IMR-90 (cell line): ENCODE results near the gene IQCK. TPM values are rescaled to one million over a fixed set of nuclear protein-coding genes. Genes with fewer than 3 reads are reported as not detected.

Experiments used
- ATAC-seq: fragments of 200-7000 bp; cut with Tn5 transposase; 2 replicates; pipeline ENCODE4 v1.9.1; 2020; ENCODE audit warnings: low read depth, mild to moderate bottlenecking, moderate library complexity
- BruUV-seq: library from RNA; stranded (reverse); fragments of 400-500 nt; replicated peaks from 2 replicates; lab custom pipeline; 2021; lab: Mats Ljungman, UMichigan
- CTCF ChIA-PET: fragments of 300-600 bp; formaldehyde crosslinking; extraction: SDS; loops from one replicate; lab custom pipeline; 2021; ENCODE audit warnings: antibody characterized with exemption; lab: Yijun Ruan, JAX
- POLR2A ChIA-PET: fragments of 300-600 bp; sonication (Branson Sonifier 250); formaldehyde crosslinking; loops from one replicate; lab custom pipeline; 2022; ENCODE audit warnings: antibody characterized with exemption; ENCODE audit not compliant: unreplicated experiment; lab: Charles Lee
- DNase-seq: peaks from one replicate; pipeline ENCODE4 v3.0.0; 2013
- H2AFZ ChIP-seq: replicated peaks from 2 replicates; pipeline ENCODE3; 2013; ENCODE audit warnings: low read length, mild to moderate bottlenecking; ENCODE audit not compliant: poor library complexity
- H2AK5ac ChIP-seq: 2 replicates; pipeline ENCODE4 v1.6.1; 2013; ENCODE audit warnings: low read depth, low read length, inconsistent platforms
- H2AK9ac ChIP-seq: replicated peaks from 2 replicates; pipeline ENCODE3; 2013; ENCODE audit warnings: mild to moderate bottlenecking, low read depth, low read length, moderate library complexity; ENCODE audit not compliant: poor library complexity
- H2BK120ac ChIP-seq: 2 replicates; pipeline ENCODE4 v1.6.1; 2013; ENCODE audit warnings: low read depth, low read length, inconsistent platforms
- H2BK15ac ChIP-seq: 3 replicates; pipeline ENCODE4 v1.6.1; 2013; ENCODE audit warnings: low read depth, low read length, inconsistent platforms
- H2BK20ac ChIP-seq: 2 replicates; pipeline ENCODE4 v1.6.1; 2013; ENCODE audit warnings: low read depth, mild to moderate bottlenecking, inconsistent platforms, low read length, moderate library complexity
- H2BK5ac ChIP-seq: 2 replicates; pipeline ENCODE4 v1.6.1; 2013; ENCODE audit warnings: mild to moderate bottlenecking, low read depth, low read length, inconsistent platforms; ENCODE audit not compliant: poor library complexity, severe bottlenecking
- H3K14ac ChIP-seq: replicated peaks from 2 replicates; pipeline ENCODE4 v1.6.1; 2013; ENCODE audit warnings: low read depth, low read length, inconsistent platforms
- H3K18ac ChIP-seq: 2 replicates; pipeline ENCODE4 v1.6.1; 2013; ENCODE audit warnings: low read depth, low read length, control low read depth
- H3K23ac ChIP-seq: 2 replicates; pipeline ENCODE4 v1.6.1; 2013; ENCODE audit warnings: low read depth, low read length, inconsistent platforms
- H3K27ac ChIP-seq: 2 replicates; pipeline ENCODE4 v1.5.1; 2013; ENCODE audit warnings: mild to moderate bottlenecking, control low read depth, low read length; ENCODE audit not compliant: insufficient read depth
- H3K27me3 ChIP-seq: 2 replicates; pipeline ENCODE4 v1.6.1; 2013; ENCODE audit warnings: low read length; ENCODE audit not compliant: control insufficient read depth, insufficient read depth
- H3K36me3 ChIP-seq: 2 replicates; pipeline ENCODE4 v1.6.1; 2013; ENCODE audit warnings: low read length, mixed read lengths; ENCODE audit not compliant: control insufficient read depth, insufficient read depth
- H3K4ac ChIP-seq: 2 replicates; pipeline ENCODE4 v1.6.1; 2013; ENCODE audit warnings: low read depth, low read length, inconsistent platforms
- H3K4me1 ChIP-seq: 2 replicates; pipeline ENCODE4 v1.6.1; 2013; ENCODE audit warnings: low read length, mixed read lengths; ENCODE audit not compliant: control insufficient read depth, insufficient read depth
- H3K4me2 ChIP-seq: 2 replicates; pipeline ENCODE4 v1.6.1; 2013; ENCODE audit warnings: low read depth, mild to moderate bottlenecking, control low read depth, low read length, moderate library complexity
- H3K4me3 ChIP-seq: 2 replicates; pipeline ENCODE4 v1.5.1; 2013; ENCODE audit warnings: low read depth, mild to moderate bottlenecking, control low read depth, low read length, moderate library complexity; ENCODE audit not compliant: insufficient read depth
- H3K56ac ChIP-seq: 2 replicates; pipeline ENCODE4 v1.6.1; 2013; ENCODE audit warnings: low read length, inconsistent platforms; ENCODE audit not compliant: insufficient read depth; ENCODE audit errors: extremely low read depth
- H3K79me1 ChIP-seq, 2 experiments: 2 replicates each; pipeline ENCODE4 v1.6.1; 2013; ENCODE audit warnings: low read length in 2 of 2, inconsistent platforms in 1 of 2, low read depth in 1 of 2
- H3K9ac ChIP-seq: 2 replicates; pipeline ENCODE4 v1.6.1; 2013; ENCODE audit warnings: low read depth, low read length, control low read depth
- H3K9me1 ChIP-seq: 2 replicates; pipeline ENCODE4 v1.6.1; 2013; ENCODE audit warnings: low read length, inconsistent platforms; ENCODE audit not compliant: insufficient read depth
- H3K9me3 ChIP-seq: 2 replicates; pipeline ENCODE4 v1.6.1; 2013; ENCODE audit warnings: low read length; ENCODE audit not compliant: control insufficient read depth, insufficient read depth
- H4K20me1 ChIP-seq: 2 replicates; pipeline ENCODE4 v1.6.1; 2013; ENCODE audit warnings: low read length, inconsistent platforms; ENCODE audit not compliant: insufficient read depth
- H4K5ac ChIP-seq: 2 replicates; pipeline ENCODE4 v1.6.1; 2013; ENCODE audit warnings: mild to moderate bottlenecking, low read depth, low read length, control low read depth
- H4K8ac ChIP-seq, 2 experiments: 2 replicates each; pipeline ENCODE4 v1.6.1; 2013; ENCODE audit warnings: low read depth in 2 of 2, low read length in 2 of 2, control low read depth in 1 of 2, inconsistent platforms in 1 of 2
- H4K91ac ChIP-seq: 2 replicates; pipeline ENCODE4 v1.6.1; 2013; ENCODE audit warnings: low read depth, low read length, inconsistent platforms; ENCODE audit not compliant: insufficient read depth
- BHLHE40 ChIP-seq: fragments of 150-350 bp; IDR thresholded peaks from 2 replicates; pipeline ENCODE4 v1.6.1; 2016; ENCODE audit warnings: mild to moderate bottlenecking, low read depth, low read length
- CEBPB ChIP-seq: IDR thresholded peaks from 2 replicates; pipeline ENCODE4 v1.6.1; 2012; ENCODE audit warnings: low read depth, low read length, improper control_type of control experiment
- CHD1 ChIP-seq: IDR thresholded peaks from 2 replicates; pipeline ENCODE4 v1.6.1; 2012; ENCODE audit warnings: low read depth, low read length, improper control_type of control experiment
- CTCF ChIP-seq: conservative IDR thresholded peaks from 2 replicates; pipeline ENCODE4 v1.5.1; 2012; ENCODE audit warnings: mild to moderate bottlenecking, low read depth, low read length, improper control_type of control experiment
- FOS ChIP-seq: fragments of 150-350 bp; IDR thresholded peaks from 2 replicates; pipeline ENCODE4 v1.6.1; 2016; ENCODE audit warnings: low read depth, low read length
- MAFK ChIP-seq: IDR thresholded peaks from 2 replicates; pipeline ENCODE4 v1.6.1; 2012; ENCODE audit warnings: low read depth, low read length, improper control_type of control experiment
- MAZ ChIP-seq: IDR thresholded peaks from 2 replicates; pipeline ENCODE4 v1.6.1; 2012; ENCODE audit warnings: low read depth, mild to moderate bottlenecking, low read length, improper control_type of control experiment, moderate library complexity, borderline replicate concordance
- MXI1 ChIP-seq: IDR thresholded peaks from 2 replicates; pipeline ENCODE4 v1.6.1; 2012; ENCODE audit warnings: low read depth, mild to moderate bottlenecking, low read length, moderate library complexity, borderline replicate concordance
- NFE2L2 ChIP-seq: fragments of 150-350 bp; IDR thresholded peaks from 2 replicates; pipeline ENCODE4 v1.6.1; 2016; ENCODE audit warnings: low read depth, mild to moderate bottlenecking, low read length
- POLR2A ChIP-seq: IDR thresholded peaks from 2 replicates; pipeline ENCODE4 v1.6.1; 2012; ENCODE audit warnings: mild to moderate bottlenecking, low read depth, low read length
- RAD21 ChIP-seq: IDR thresholded peaks from 2 replicates; pipeline ENCODE4 v1.6.1; 2012; ENCODE audit warnings: low read length, improper control_type of control experiment
- RCOR1 ChIP-seq: IDR thresholded peaks from 2 replicates; pipeline ENCODE4 v1.6.1; 2012; ENCODE audit warnings: mild to moderate bottlenecking, low read length, improper control_type of control experiment; ENCODE audit not compliant: insufficient replicate concordance
- RFX5 ChIP-seq: IDR thresholded peaks from 2 replicates; pipeline ENCODE4 v1.8.0; 2012; ENCODE audit warnings: low read depth, mild to moderate bottlenecking, low read length, moderate library complexity
- SMC3 ChIP-seq: fragments of 150-350 bp; IDR thresholded peaks from 2 replicates; pipeline ENCODE4 v1.6.1; 2016; ENCODE audit warnings: low read depth, mild to moderate bottlenecking, antibody characterized with exemption, low read length, moderate library complexity
- WGBS, 2 experiments: methylation state at CpG; one replicate each; pipeline versions ENCODE4 v1.1.5 to v1.1.7; 2013; ENCODE audit warnings: missing lambda C conversion rate in 2 of 2; ENCODE audit not compliant: insufficient read length in 1 of 2; ENCODE audit errors: extremely low coverage in 2 of 2; 5-methylcytosine and 5-hydroxymethylcytosine counted together
- dilution Hi-C: fragments of 300-500 bp; cut with HindIII; formaldehyde crosslinking; loops from one replicate; pipeline ENCODE4 v1.14.3; 2018; ENCODE audit warnings: low sequenced_read_pairs; ENCODE audit not compliant: unreplicated experiment
- in situ Hi-C: fragments of 300-500 bp; cut with MboI; formaldehyde crosslinking; loops from 3 replicates; pipeline ENCODE4 v1.14.3; 2019; ENCODE audit warnings: low sequenced_read_pairs, inconsistent platforms, mixed read lengths
- intact Hi-C: fragments of 100-400 bp; cut with micrococcal nuclease; formaldehyde crosslinking; loops from 2 replicates; pipeline ENCODE4 v1.10.0; 2022
- polyA plus RNA-seq, 3 experiments: library from polyadenylated mRNA; depleted of rRNA; stranded (reverse); fragments of >200 nt; gene quantifications; 2 replicates each; pipeline ENCODE4 v1.2.3, GENCODE V29; 2012; ENCODE audit warnings: low replicate concordance in 1 of 3
- total RNA-seq: library from RNA; depleted of rRNA; stranded (reverse); fragments of >200 nt; gene quantifications from 2 replicates; pipeline ENCODE4 v1.2.3, GENCODE V29; 2012
- TF ChIP-seq, protein P1 (sequence below): fragments of 150-350 bp; IDR thresholded peaks from 2 replicates; pipeline ENCODE4 v1.6.1; 2016; ENCODE audit warnings: low read depth, mild to moderate bottlenecking, low read length, moderate library complexity, borderline replicate concordance
- TF ChIP-seq, protein P2 (sequence below): fragments of 150-350 bp; IDR thresholded peaks from 2 replicates; pipeline ENCODE4 v1.6.1; 2017; ENCODE audit warnings: mild to moderate bottlenecking, antibody characterized with exemption, low read length, low read depth

The IQCK gene
- total and polyA plus RNA-seq, 2 of the 4 experiments (the other 2 are of a cell fraction), result 4.1 to 5.4 TPM

DNA sequence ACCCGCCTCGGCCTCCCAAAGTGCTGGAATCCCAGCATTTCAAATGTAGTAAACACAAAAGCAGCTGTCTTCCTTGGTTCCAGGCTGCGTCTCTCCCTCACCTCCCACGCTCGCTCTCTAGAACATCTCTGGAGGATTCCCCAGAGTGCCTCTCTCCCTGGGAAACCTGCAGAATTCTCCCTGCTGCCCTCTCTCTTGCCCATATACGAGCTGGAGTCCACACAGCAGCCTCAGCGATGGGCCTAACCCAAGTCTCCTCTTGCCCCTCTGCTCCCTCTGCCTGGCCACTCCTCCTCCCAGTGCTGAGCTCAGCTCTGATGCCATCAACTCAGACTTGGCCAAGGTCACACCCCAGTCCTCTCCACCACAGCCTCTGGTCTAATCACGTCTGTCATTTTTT is 156.0 kb downstream of the IQCK start:
- Histone ChIP-seq H3K4me1 (no peaks in the 10 kb centered on the region), H3K56ac (no peak overlapping the region), H4K91ac (no peak overlapping the region), H3K4me2 (no peak overlapping the region), H2AK5ac (no peak overlapping the region), H3K23ac (no peak overlapping the region), H3K27me3 (no peaks in the 10 kb centered on the region), H2BK15ac (no peak overlapping the region), H3K4me3 (no peak overlapping the region), H2AFZ (no peak overlapping the region), H2AK9ac (no peak overlapping the region), H4K5ac (no peak overlapping the region), H4K8ac (no peak overlapping the region), H3K4ac (no peak overlapping the region), H2BK5ac (no peak overlapping the region), H3K27ac (no peak overlapping the region), H3K14ac (no peak overlapping the region), H3K9me3 (no peaks in the 10 kb centered on the region), H2BK120ac (no peak overlapping the region), H3K9me1 (peaks cover 9% of the 10 kb centered on the region), H3K36me3 (peaks cover 7% of the 10 kb centered on the region; the same call in 1 of the 2 replicates), H3K9ac (no peak overlapping the region), H4K20me1 (no peaks in the 10 kb centered on the region), H3K18ac (no peak overlapping the region), H2BK20ac (no peak overlapping the region), H3K79me1 (peaks cover 0 to 3% of the 10 kb centered on the region in 2 experiments; a peak in 1 of 4 replicates)
- ChIA-PET POLR2A (no interaction called here), CTCF (interaction anchor here (0.6 kb wide), 1 partner anchor 11 kb away, joined by 4 read pairs; no protein-coding TSS in a partner anchor)
- dilution Hi-C loops, result no loop called here
- intact Hi-C loops, result no loop called here
- DNase-seq, result no peak
- TF ChIP-seq RAD21, result no peak
- TF ChIP-seq, protein P1, sequence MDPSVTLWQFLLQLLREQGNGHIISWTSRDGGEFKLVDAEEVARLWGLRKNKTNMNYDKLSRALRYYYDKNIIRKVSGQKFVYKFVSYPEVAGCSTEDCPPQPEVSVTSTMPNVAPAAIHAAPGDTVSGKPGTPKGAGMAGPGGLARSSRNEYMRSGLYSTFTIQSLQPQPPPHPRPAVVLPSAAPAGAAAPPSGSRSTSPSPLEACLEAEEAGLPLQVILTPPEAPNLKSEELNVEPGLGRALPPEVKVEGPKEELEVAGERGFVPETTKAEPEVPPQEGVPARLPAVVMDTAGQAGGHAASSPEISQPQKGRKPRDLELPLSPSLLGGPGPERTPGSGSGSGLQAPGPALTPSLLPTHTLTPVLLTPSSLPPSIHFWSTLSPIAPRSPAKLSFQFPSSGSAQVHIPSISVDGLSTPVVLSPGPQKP, result no peak
- TF ChIP-seq FOS, result no peak
- no peak for TF ChIP-seq MAFK
- no peak for TF ChIP-seq MAZ
- TF ChIP-seq SMC3, result no peak
- TF ChIP-seq, protein P2, sequence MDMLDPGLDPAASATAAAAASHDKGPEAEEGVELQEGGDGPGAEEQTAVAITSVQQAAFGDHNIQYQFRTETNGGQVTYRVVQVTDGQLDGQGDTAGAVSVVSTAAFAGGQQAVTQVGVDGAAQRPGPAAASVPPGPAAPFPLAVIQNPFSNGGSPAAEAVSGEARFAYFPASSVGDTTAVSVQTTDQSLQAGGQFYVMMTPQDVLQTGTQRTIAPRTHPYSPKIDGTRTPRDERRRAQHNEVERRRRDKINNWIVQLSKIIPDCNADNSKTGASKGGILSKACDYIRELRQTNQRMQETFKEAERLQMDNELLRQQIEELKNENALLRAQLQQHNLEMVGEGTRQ, result no peak
- no peak for TF ChIP-seq MXI1
- TF ChIP-seq CTCF, result no peak
- TF ChIP-seq RCOR1, result no peak
- no peak for TF ChIP-seq BHLHE40
- TF ChIP-seq CHD1, result no peak
- no peak for TF ChIP-seq CEBPB
- no peak for TF ChIP-seq RFX5
- TF ChIP-seq POLR2A, result no peak
- TF ChIP-seq NFE2L2, result no peak
- no TSS peak for BruUV-seq
- in situ Hi-C loops, result no loop called here
- no peak for ATAC-seq
- 80% methylated on average over 6 of the region's 8 CpGs; no CpG with 5 or more reads in 1 of the 2 experiments for WGBS, 2 experiments
